PFSK-1 (cell line): Measurements from ENCODE around the gene ADAMTSL5.

Experiments
- POLR2AphosphoS5 ChIP-seq: IDR thresholded peaks from 2 replicates; pipeline ENCODE4 v1.6.1; 2012; ENCODE audit warnings: low read depth, mild to moderate bottlenecking, control low read depth, low read length, moderate library complexity
- TAF1 ChIP-seq: IDR thresholded peaks from 2 replicates; pipeline ENCODE4 v1.6.1; 2012; ENCODE audit warnings: low read length, control low read depth, borderline replicate concordance; ENCODE audit not compliant: insufficient read depth
- TF ChIP-seq, protein P1 (sequence below), 2 experiments: IDR thresholded peaks; 2 replicates each; pipeline versions ENCODE4 v1.6.1 to v1.8.0; 2011 to 2012; ENCODE audit warnings: low read depth in 2 of 2, low read length in 2 of 2, control low read depth in 1 of 2, inconsistent platforms in 1 of 2, mild to moderate bottlenecking in 1 of 2, moderate library complexity in 1 of 2; ENCODE audit not compliant: insufficient read depth in 1 of 2

DNA sequence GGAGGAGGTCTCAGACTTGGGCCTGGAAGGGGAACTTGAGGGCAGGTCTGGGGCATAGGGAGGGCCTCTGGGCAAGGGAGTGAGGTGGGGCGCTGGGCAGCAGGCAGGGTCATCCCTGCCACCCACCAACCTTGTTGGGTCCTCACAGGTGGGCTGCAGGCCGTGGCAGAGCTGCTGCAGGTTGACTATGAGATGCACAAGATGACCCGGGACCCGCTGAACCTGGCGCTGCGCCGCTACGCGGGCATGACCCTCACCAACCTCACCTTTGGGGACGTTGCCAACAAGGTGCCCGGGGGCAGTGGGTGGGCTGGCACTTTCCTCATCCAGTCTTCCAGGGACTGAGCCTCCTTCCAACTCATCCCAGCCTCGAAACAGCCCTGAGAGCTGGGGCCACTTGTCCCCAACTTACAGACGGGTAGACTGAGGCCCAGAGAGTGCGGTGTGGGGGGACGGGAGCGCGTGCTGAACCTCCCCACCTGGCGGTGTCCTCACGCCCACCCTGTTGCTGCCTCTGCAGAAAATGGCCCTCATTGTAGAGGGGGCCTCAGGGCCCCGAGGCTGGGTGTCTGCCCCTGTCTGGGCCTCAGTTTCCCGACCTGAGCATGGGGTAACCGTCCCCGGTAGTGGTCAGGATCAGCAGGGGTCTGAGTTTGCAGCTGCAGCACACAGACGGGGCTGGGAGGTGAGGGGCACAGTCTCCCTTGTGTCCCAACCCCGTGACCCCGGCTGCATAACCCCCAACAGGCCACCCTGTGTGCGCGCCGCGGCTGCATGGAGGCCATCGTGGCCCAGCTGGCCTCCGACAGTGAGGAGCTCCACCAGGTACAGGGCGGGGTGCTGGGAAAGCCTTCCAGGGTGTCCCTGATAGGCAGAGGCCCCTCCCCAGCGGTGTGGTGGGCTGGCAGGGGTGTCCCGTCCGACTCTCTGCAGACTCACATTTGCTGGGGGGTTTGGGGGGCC lies 52.5 kb downstream of the ADAMTSL5 start:
- TF ChIP-seq POLR2AphosphoS5: no peak
- TF ChIP-seq TAF1: no peak
- TF ChIP-seq, protein P1, sequence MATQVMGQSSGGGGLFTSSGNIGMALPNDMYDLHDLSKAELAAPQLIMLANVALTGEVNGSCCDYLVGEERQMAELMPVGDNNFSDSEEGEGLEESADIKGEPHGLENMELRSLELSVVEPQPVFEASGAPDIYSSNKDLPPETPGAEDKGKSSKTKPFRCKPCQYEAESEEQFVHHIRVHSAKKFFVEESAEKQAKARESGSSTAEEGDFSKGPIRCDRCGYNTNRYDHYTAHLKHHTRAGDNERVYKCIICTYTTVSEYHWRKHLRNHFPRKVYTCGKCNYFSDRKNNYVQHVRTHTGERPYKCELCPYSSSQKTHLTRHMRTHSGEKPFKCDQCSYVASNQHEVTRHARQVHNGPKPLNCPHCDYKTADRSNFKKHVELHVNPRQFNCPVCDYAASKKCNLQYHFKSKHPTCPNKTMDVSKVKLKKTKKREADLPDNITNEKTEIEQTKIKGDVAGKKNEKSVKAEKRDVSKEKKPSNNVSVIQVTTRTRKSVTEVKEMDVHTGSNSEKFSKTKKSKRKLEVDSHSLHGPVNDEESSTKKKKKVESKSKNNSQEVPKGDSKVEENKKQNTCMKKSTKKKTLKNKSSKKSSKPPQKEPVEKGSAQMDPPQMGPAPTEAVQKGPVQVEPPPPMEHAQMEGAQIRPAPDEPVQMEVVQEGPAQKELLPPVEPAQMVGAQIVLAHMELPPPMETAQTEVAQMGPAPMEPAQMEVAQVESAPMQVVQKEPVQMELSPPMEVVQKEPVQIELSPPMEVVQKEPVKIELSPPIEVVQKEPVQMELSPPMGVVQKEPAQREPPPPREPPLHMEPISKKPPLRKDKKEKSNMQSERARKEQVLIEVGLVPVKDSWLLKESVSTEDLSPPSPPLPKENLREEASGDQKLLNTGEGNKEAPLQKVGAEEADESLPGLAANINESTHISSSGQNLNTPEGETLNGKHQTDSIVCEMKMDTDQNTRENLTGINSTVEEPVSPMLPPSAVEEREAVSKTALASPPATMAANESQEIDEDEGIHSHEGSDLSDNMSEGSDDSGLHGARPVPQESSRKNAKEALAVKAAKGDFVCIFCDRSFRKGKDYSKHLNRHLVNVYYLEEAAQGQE (IDR thresholded peaks at IDR 0.05; ENCODE audit: insufficient read depth in 1 of 2, low read depth in 2 of 2, low read length in 2 of 2): no peak
